Esophagus muscularis mucosa (tissue), 4 donors: Measurements from ENCODE around the gene PPP2R3C. TPM values are rescaled to one million over a fixed set of nuclear protein-coding genes. Genes with fewer than 3 reads are reported as not detected.

ENCODE experiments used
- DNase-seq: peaks from one replicate; pipeline ENCODE4 v3.0.0-alpha.2; 2017; ENCODE audit errors: extremely low spot score
- H3K27ac ChIP-seq, 4 donors: fragments of 200-600 bp; sonication (generic); replicated peaks in 1 of 4; 1 replicate in 3 of 4; 2 replicates in 1 of 4; pipeline ENCODE4 v1.5.1; 2016 to 2019; ENCODE audit warnings: mild to moderate bottlenecking in 1 of 4
- H3K27me3 ChIP-seq, 4 donors: fragments of 200-600 bp; sonication (generic); one replicate each; pipeline versions ENCODE4 v1.5.1 to v1.6.0; 2016 to 2019
- H3K36me3 ChIP-seq, 4 donors: fragments of 200-600 bp; sonication (generic); one replicate each; pipeline ENCODE4 v1.5.1; 2016 to 2019
- H3K4me1 ChIP-seq, 4 donors: fragments of 200-600 bp; sonication (generic); one replicate each; pipeline ENCODE4 v1.5.1; 2016 to 2019
- H3K4me3 ChIP-seq, 4 donors: fragments of 200-600 bp; sonication (generic); 1 replicate in 2 of 4; 2 replicates in 2 of 4; pipeline ENCODE4 v1.5.1; 2016 to 2019; ENCODE audit warnings: mild to moderate bottlenecking in 4 of 4, moderate library complexity in 1 of 4
- H3K9me3 ChIP-seq, 4 donors: fragments of 200-600 bp; sonication (generic); 1 replicate in 3 of 4; 2 replicates in 1 of 4; pipeline ENCODE4 v1.5.1; 2016 to 2019
- EP300 ChIP-seq: sonication (generic); formaldehyde crosslinking; IDR thresholded peaks from one replicate; pipeline ENCODE4 v1.6.1; 2017; ENCODE audit warnings: antibody characterized with exemption
- POLR2A ChIP-seq: fragments of 450-650 bp; IDR thresholded peaks from one replicate; pipeline ENCODE4 v1.6.1; 2017; ENCODE audit warnings: antibody characterized with exemption, moderate library complexity, mild to moderate bottlenecking, low read depth
- POLR2AphosphoS5 ChIP-seq, 2 donors: sonication (generic); formaldehyde crosslinking; IDR thresholded peaks; one replicate each; pipeline ENCODE4 v1.6.1; 2017; ENCODE audit warnings: antibody characterized with exemption in 2 of 2
- WGBS: methylation state at CpG from one replicate; pipeline ENCODE4 v1.1.5; 2018; 5-methylcytosine and 5-hydroxymethylcytosine counted together
- intact Hi-C: fragments of 100-400 bp; cut with DNase I; formaldehyde crosslinking; loops from one replicate; pipeline ENCODE4 v1.15.1; 2023
- total RNA-seq, 4 donors: library from RNA; depleted of rRNA; stranded (reverse); fragments of >200 nt; gene quantifications; one replicate each; pipeline versions ENCODE4 v1.1.0 to v1.2.1, GENCODE V29; 2016
- TF ChIP-seq, protein P1 (sequence below), 3 experiments: fragments of 200-600 bp in 2 of 3; fragments of 450-650 bp in 1 of 3; sonication (generic) in 2 of 3; IDR thresholded peaks; one replicate each; pipeline ENCODE4 v1.5.1; 2017 to 2019; ENCODE audit warnings: antibody characterized with exemption in 3 of 3, mild to moderate bottlenecking in 2 of 3, moderate library complexity in 1 of 3

The PPP2R3C gene
- total RNA-seq, 4 donors from 2014 or later: 29.5 to 48.6 (median 36.8) TPM

DNA sequence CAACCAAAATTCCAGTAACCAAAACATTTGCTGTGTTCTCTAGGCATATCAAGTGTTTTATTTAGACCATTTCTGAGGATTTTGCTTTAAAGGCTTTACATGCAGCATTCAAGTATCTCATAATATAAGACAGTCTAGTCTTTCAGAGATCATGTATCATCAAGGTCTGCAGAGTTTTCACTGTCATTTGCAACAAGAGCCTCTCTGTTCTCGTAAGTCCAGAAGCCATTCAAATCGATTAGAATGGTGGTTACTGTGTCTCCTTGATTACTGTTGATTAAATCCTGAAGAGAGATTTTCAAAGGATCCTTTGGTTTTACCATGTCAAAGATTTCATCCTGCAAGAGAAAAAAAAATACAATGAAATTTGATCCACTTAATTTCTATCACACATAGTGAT is 36.3 kb downstream of the PPP2R3C start:
- 83% methylated on average over 2 of the region's 2 CpGs for WGBS
- peaks cover 53 to 99% (median 77%) of the 10 kb centered on the region in 4 donors for H3K36me3 ChIP-seq
- intact Hi-C loops: no loop called here

DNA sequence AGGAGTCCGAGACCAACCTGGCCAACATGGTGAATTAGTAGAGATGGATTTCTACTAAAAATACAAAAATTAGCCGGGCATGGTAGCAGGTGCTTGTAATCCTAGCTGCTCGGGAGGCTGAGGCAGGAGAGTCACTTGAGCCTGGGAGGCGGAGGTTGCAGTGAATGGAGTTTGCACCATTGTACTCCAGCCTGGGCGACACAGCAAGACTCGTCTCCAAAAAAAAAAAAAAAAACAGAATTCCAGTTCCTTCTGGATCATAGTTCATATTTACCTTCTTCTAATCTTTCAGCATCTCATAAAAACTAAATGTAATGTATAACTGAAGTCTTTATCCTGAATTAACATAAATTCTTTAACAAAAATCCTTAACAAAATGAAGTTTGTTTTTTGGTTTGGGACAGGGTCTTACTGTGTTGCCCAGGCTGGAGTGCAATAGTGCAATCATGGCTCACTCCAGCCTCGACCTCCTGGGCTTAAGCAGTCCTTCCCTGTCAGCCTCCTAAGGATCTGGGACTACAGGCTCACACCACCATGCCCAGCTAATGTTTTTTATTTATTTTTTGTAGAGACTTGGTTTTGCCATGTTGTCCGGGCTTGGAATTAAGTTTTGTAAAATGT is 38.1 kb downstream of the PPP2R3C start:
- intact Hi-C loops: no loop called here
- DNase-seq: no peak
- H3K27ac ChIP-seq: no peak overlapping the region
- H3K4me3 ChIP-seq: no peak overlapping the region
- TF ChIP-seq POLR2AphosphoS5 (IDR thresholded peaks at IDR 0.05) (no peak), EP300 (no peak), POLR2A (no peak)
- TF ChIP-seq, protein P1, sequence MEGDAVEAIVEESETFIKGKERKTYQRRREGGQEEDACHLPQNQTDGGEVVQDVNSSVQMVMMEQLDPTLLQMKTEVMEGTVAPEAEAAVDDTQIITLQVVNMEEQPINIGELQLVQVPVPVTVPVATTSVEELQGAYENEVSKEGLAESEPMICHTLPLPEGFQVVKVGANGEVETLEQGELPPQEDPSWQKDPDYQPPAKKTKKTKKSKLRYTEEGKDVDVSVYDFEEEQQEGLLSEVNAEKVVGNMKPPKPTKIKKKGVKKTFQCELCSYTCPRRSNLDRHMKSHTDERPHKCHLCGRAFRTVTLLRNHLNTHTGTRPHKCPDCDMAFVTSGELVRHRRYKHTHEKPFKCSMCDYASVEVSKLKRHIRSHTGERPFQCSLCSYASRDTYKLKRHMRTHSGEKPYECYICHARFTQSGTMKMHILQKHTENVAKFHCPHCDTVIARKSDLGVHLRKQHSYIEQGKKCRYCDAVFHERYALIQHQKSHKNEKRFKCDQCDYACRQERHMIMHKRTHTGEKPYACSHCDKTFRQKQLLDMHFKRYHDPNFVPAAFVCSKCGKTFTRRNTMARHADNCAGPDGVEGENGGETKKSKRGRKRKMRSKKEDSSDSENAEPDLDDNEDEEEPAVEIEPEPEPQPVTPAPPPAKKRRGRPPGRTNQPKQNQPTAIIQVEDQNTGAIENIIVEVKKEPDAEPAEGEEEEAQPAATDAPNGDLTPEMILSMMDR (IDR thresholded peaks at IDR 0.05): no peak
- H3K4me1 ChIP-seq: no peaks in the 10 kb centered on the region
- H3K36me3 ChIP-seq: peaks cover 57 to 99% (median 78%) of the 10 kb centered on the region in 4 donors
- H3K9me3 ChIP-seq: no peaks in the 10 kb centered on the region
- 96% methylated on average over 8 of the region's 8 CpGs for WGBS
- H3K27me3 ChIP-seq: no peaks in the 10 kb centered on the region

More for the DNA sequence above, 36.3 kb downstream of the PPP2R3C start:
- no peaks in the 10 kb centered on the region for H3K4me1 ChIP-seq
- no peaks in the 10 kb centered on the region for H3K9me3 ChIP-seq
- H3K27ac ChIP-seq: no peak overlapping the region
- H3K27me3 ChIP-seq: no peaks in the 10 kb centered on the region
- no peak for DNase-seq
- TF ChIP-seq, protein P1 (IDR thresholded peaks at IDR 0.05): no peak
- no peak for TF ChIP-seq POLR2A
- no peak for TF ChIP-seq POLR2AphosphoS5 (IDR thresholded peaks at IDR 0.05)
- no peak for TF ChIP-seq EP300
- H3K4me3 ChIP-seq: no peak overlapping the region

DNA sequence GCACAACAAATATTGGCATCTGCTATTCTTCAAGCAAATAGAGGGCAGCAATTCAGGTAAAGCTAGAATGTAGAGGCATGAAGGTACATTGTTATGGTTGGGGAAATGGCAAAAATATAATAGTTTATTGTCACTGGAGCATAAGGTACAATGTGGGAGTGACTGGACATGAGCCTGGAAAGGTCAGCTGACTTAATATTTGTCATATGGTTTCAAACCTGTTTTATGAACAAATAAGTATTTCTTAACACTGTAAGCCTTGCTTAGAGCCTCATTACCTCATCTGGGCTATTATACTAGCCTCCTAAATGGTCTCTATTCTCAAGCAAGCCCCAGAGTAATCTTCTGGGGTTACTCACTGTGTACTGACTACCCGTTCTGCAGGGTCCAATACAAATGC is 42.0 kb downstream of the PPP2R3C start:
- no peak for DNase-seq
- TF ChIP-seq EP300 (no peak), POLR2AphosphoS5 (IDR thresholded peaks at IDR 0.05) (no peak)
- TF ChIP-seq, protein P1 (IDR thresholded peaks at IDR 0.05): no peak
- Histone ChIP-seq H3K36me3 (peaks cover 36 to 86% (median 64%) of the 10 kb centered on the region in 4 donors), H3K4me1 (no peaks in the 10 kb centered on the region), H3K9me3 (no peaks in the 10 kb centered on the region), H3K4me3 (no peak overlapping the region), H3K27me3 (no peaks in the 10 kb centered on the region), H3K27ac (no peak overlapping the region)
- 82% methylated on average over 1 of the region's 1 CpG for WGBS
- intact Hi-C loops: no loop called here

DNA sequence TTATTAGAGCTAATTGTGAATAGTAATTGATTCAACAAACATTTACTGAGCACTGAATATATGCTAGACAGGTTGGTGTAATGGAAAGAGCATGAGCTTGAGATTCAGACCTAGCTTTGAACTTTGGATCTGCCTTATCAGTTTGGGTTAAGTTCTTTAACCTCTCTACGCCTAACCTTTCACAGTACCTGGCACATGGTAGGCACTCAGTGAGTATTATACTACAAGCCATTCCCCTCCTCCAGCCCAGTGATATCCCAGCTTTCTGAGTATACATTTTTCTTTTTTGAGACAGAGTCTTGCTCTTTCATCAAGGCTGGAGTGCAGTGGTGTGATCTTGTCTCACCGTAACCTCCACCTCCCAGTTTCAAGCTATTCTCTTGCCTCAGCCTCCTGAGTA is 43.7 kb downstream of the PPP2R3C start:
- Histone ChIP-seq H3K27me3 (no peaks in the 10 kb centered on the region), H3K27ac (no peak overlapping the region), H3K36me3 (peaks cover 20 to 85% (median 61%) of the 10 kb centered on the region in 4 donors), H3K9me3 (no peaks in the 10 kb centered on the region), H3K4me3 (no peak overlapping the region), H3K4me1 (no peaks in the 10 kb centered on the region)
- WGBS: 100% methylated on average over 2 of the region's 2 CpGs
- intact Hi-C loops: no loop called here
- DNase-seq: no peak
- TF ChIP-seq, protein P1 (IDR thresholded peaks at IDR 0.05): no peak
- TF ChIP-seq POLR2A: no peak
- TF ChIP-seq EP300: no peak
- TF ChIP-seq POLR2AphosphoS5 (IDR thresholded peaks at IDR 0.05): no peak

DNA sequence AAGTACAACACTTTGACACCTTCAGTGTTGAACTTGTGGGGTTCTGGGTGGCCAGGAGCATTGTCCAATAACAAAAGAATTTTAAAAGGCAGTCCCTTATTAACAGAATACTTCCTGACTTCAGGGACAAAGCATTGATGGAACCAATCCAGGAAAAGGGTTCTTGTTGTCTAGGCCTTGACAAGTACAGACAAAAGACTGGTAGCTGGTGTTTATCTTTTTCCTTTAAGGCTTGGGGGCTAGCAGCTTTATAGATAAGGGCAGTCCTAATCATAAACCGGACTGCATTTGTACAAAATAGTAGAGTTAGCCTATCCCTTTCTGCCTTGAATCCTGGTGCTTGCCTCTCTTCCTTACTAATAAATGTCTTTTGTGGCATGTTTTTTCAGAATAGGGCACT is 48.3 kb downstream of the PPP2R3C start:
- intact Hi-C loops: no loop called here
- WGBS: 90% methylated on average over 1 of the region's 1 CpG
- H3K36me3 ChIP-seq: peaks cover 7 to 81% (median 59%) of the 10 kb centered on the region in 4 donors

More for the DNA sequence above, 48.3 kb downstream of the PPP2R3C start:
- no peak overlapping the region for H3K4me3 ChIP-seq
- H3K27me3 ChIP-seq: no peaks in the 10 kb centered on the region
- no peaks in the 10 kb centered on the region for H3K9me3 ChIP-seq
- DNase-seq: no peak
- H3K4me1 ChIP-seq: no peaks in the 10 kb centered on the region
- H3K27ac ChIP-seq: no peak overlapping the region
- no peak for TF ChIP-seq POLR2AphosphoS5 (IDR thresholded peaks at IDR 0.05)
- no peak for TF ChIP-seq POLR2A
- TF ChIP-seq EP300: no peak
- TF ChIP-seq, protein P1 (IDR thresholded peaks at IDR 0.05): no peak
